Lung (tissue), 12 donors: ENCODE data around the gene HBS1L. TPM values are rescaled to one million over a fixed set of nuclear protein-coding genes. Genes with fewer than 3 reads are reported as not detected.

ENCODE experiments used
- ATAC-seq: fragments of 200-7000 bp; cut with Tn5 transposase; one replicate; pipeline ENCODE4 v1.9.1; 2020; ENCODE audit warnings: moderate number of reproducible peaks; ENCODE audit not compliant: insufficient read depth, low FRiP score
- DNase-seq, 3 donors: peaks; one replicate each; pipeline ENCODE4 v3.0.0-alpha.2; 2013 to 2017
- H3K27ac ChIP-seq, 2 donors: one replicate each; pipeline ENCODE4 v1.5.1; 2013; ENCODE audit warnings: mild to moderate bottlenecking in 2 of 2, moderate library complexity in 2 of 2, control low read depth in 1 of 2, inconsistent platforms in 1 of 2, low read depth in 1 of 2, low read length in 1 of 2
- H3K27me3 ChIP-seq, 3 donors: one replicate each; pipeline ENCODE4 v1.5.1; 2013; ENCODE audit warnings: low read length in 2 of 3; ENCODE audit not compliant: control insufficient read depth in 3 of 3, insufficient read depth in 3 of 3
- H3K36me3 ChIP-seq, 4 donors: one replicate each; pipeline ENCODE4 v1.5.1; 2013; ENCODE audit warnings: low read length in 4 of 4, mild to moderate bottlenecking in 1 of 4, moderate library complexity in 1 of 4; ENCODE audit not compliant: control insufficient read depth in 4 of 4, insufficient read depth in 4 of 4
- H3K4me1 ChIP-seq, 5 donors: one replicate each; pipeline ENCODE4 v1.5.1; 2013; ENCODE audit warnings: low read length in 5 of 5, mild to moderate bottlenecking in 2 of 5, moderate library complexity in 1 of 5; ENCODE audit not compliant: control insufficient read depth in 5 of 5, insufficient read depth in 5 of 5
- H3K4me3 ChIP-seq: one replicate; pipeline ENCODE4 v1.5.1; 2013; ENCODE audit warnings: mild to moderate bottlenecking, control low read depth, moderate library complexity
- H3K9ac ChIP-seq, 2 donors: one replicate each; pipeline ENCODE4 v1.5.1; 2013; ENCODE audit warnings: low read length in 2 of 2, control low read depth in 1 of 2; ENCODE audit not compliant: insufficient read depth in 1 of 2
- H3K9me3 ChIP-seq, 4 donors: one replicate each; pipeline ENCODE4 v1.5.1; 2013; ENCODE audit warnings: low read length in 3 of 4, mild to moderate bottlenecking in 1 of 4, moderate library complexity in 1 of 4; ENCODE audit not compliant: control insufficient read depth in 4 of 4, insufficient read depth in 3 of 4
- CTCF ChIP-seq: IDR thresholded peaks from 2 replicates; pipeline ENCODE4 v1.5.1; 2012; ENCODE audit warnings: mild to moderate bottlenecking; ENCODE audit errors: control extremely low read depth, extremely low read depth
- WGBS, 2 donors: extraction: QIAGEN DNeasy Blood & Tissue Kit; methylation state at CpG; one replicate each; pipeline ENCODE4 v1.1.7; 2013; 5-methylcytosine and 5-hydroxymethylcytosine counted together
- polyA plus RNA-seq, 2 donors: library from polyadenylated mRNA; stranded (reverse); fragments of 200-250 nt; gene quantifications; one replicate each; pipeline ENCODE4 v1.2.1, GENCODE V29; 2013
- total RNA-seq, 2 donors: library from RNA; depleted of rRNA in 1 of 2; stranded (reverse); fragments of >200 nt in 1 of 2; gene quantifications; one replicate each; pipeline ENCODE4 v1.2.1, GENCODE V29; 2014 to 2021
- donor health status: control.
- donor health status: control.
- donor health status: Bipolar disorder and iron deficiency.
- donor health status: healthy.
- donor health status: DM: yes; HTN: yes; CAD: no.

The HBS1L gene
- total and polyA plus RNA-seq, 4 donors, result 13.1 to 76.3 (median 43.3) TPM

DNA sequence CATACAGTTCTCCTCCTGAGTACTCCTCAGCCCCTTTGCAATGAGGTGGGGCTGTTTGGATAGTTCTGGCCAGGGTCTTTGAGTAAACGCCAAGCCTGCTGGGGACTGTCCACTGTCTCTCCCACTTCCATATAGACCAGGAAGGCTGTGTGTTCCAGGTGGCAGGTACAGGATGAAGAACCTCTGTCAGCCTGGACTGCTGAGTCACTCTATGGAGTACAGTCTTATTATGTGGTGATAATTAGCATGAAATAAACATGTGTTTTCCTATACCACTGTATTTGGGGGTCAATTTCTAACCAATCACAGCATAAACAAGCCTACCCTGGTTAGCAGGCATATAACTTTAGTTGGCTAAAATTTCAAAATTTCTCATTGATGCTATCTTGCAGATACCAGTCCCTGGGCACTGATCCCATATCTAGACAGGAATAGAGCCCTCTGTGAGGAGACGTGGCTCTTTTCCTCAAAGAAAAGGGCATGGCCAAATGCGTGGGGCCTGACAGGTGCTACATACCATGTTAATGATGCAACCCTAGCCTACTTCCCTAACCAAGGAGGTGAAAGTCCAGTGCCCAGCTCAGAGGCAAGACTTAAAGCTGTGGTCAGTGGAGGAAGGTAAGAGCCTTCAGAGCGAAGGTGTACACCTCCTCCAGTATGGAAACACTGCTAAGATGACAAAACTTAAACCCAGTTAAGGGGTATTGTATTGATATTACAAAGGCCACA lies 100.2 kb downstream of the HBS1L start:
- Histone ChIP-seq H3K27ac (no peak overlapping the region), H3K36me3 (peaks cover 0 to 3% (median 0%) of the 10 kb centered on the region in 4 donors), H3K4me1 (no peaks in the 10 kb centered on the region), H3K9me3 (peaks cover 0 to 2% (median 0%) of the 10 kb centered on the region in 4 donors), H3K4me3 (no peak overlapping the region), H3K9ac (no peak overlapping the region), H3K27me3 (no peaks in the 10 kb centered on the region)
- no peak for TF ChIP-seq CTCF
- no peak for ATAC-seq
- DNase-seq, result no peak
- WGBS, 2 donors, result 80 to 84% methylated on average over 4 of the region's 4 CpGs

- no peak for TF ChIP-seq CTCF
- Histone ChIP-seq H3K36me3 (no peaks in the 10 kb centered on the region), H3K27ac (no peak overlapping the region), H3K27me3 (no peaks in the 10 kb centered on the region), H3K4me3 (no peak overlapping the region), H3K4me1 (no peaks in the 10 kb centered on the region), H3K9me3 (no peaks in the 10 kb centered on the region), H3K9ac (no peak overlapping the region)
- no peak for ATAC-seq
- WGBS, 2 donors, result 92 to 94% methylated on average over 13 of the region's 13 CpGs
- DNase-seq, result no peak
Observed at GRCh38 chr6:134951494-134952263, 102.9 kb downstream of the HBS1L start.

DNA sequence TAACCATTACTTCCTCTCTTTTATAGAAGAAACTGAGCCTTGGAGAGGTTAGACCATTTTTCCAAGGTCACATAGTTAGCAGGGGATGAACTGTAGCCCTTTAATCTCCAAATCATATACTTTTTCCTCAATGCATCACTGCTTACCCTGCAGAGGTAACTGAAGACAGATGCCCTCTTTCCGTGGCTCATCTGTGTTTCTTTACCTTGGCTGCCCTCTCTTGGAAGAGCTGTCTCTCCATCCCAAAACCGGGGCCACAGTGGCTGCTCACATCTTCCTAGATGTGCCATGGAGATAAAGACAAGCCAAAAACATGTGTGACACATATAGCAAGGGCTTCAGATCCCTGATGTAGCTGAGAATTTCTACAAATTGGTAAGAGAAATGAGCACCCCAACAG lies 104.1 kb downstream of the HBS1L start:
- TF ChIP-seq CTCF, result no peak
- DNase-seq (no peak), ATAC-seq (no peak)
- 66 to 77% methylated on average over 2 of the region's 2 CpGs for WGBS, 2 donors
- Histone ChIP-seq H3K27ac (no peak overlapping the region), H3K9ac (no peak overlapping the region), H3K27me3 (no peaks in the 10 kb centered on the region), H3K4me1 (no peaks in the 10 kb centered on the region), H3K9me3 (peaks cover 0 to 2% (median 0%) of the 10 kb centered on the region in 4 donors), H3K36me3 (no peaks in the 10 kb centered on the region), H3K4me3 (no peak overlapping the region)
